ENCODE results near the gene ATG2B.

DNA sequence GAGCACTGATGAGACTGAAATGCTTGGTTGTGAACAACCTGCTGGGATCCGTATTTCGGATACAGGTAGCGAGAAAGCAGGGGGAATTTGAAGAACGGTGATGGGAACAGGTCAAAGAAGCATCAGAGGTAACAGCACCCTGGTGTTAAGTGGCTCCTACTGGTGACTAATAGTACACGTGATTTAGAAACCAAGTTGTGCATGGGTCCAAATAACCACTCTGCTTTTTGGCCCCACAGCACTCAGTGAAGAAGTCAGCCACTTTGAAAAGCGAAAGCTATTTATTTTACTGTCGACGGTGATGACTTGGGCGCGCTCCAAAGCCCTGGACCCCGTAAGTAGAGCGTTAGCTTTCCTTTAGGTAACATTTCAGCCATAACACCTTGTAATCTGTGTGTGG is 45.5 kb upstream of the ATG2B start:
- no peak for TF ChIP-seq POLR2AphosphoS5 (IDR thresholded peaks at IDR 0.05)
- TF ChIP-seq POLR2A (IDR thresholded peaks at IDR 0.05): no peak

Data from prostate gland (tissue), 1 donor.